ENCODE results near the gene JADE2.
"Not testable (repeated sequence)": the region's sequence is repeated elsewhere in the genome, so short reads cannot be mapped to it uniquely, and the experiment has no call there.

JADE2 gene

DNA sequence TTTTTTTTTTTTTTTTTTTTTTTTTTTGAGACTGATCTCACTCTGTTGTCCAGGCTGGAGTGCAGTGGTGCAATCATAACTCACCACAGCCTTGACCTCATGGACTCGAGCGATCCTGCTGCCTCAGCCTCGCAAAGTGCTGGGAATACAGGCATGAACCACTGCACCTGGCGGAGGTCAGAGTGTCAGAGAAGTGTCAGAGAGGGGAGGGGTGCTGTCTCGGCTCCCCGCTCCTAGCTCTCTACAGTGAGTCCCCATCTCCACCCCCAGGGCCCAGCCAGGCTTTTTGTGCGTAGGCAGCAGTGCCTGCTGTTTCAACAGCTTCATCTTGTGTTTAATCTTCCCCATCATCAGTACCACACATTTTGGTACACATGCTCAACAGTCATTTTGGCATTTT is 68.9 kb downstream of the JADE2 start:
- TF ChIP-seq, protein P1, sequence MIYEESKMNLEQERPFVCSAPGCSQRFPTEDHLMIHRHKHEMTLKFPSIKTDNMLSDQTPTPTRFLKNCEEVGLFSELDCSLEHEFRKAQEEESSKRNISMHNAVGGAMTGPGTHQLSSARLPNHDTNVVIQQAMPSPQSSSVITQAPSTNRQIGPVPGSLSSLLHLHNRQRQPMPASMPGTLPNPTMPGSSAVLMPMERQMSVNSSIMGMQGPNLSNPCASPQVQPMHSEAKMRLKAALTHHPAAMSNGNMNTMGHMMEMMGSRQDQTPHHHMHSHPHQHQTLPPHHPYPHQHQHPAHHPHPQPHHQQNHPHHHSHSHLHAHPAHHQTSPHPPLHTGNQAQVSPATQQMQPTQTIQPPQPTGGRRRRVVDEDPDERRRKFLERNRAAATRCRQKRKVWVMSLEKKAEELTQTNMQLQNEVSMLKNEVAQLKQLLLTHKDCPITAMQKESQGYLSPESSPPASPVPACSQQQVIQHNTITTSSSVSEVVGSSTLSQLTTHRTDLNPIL (CRISPR knock-in tag; IDR thresholded peaks at IDR 0.05; ENCODE audit: low read depth) = no peak
- TF ChIP-seq CSDC2 (CRISPR knock-in tag; IDR thresholded peaks at IDR 0.05) = no peak
- ATAC-seq = no peak

DNA sequence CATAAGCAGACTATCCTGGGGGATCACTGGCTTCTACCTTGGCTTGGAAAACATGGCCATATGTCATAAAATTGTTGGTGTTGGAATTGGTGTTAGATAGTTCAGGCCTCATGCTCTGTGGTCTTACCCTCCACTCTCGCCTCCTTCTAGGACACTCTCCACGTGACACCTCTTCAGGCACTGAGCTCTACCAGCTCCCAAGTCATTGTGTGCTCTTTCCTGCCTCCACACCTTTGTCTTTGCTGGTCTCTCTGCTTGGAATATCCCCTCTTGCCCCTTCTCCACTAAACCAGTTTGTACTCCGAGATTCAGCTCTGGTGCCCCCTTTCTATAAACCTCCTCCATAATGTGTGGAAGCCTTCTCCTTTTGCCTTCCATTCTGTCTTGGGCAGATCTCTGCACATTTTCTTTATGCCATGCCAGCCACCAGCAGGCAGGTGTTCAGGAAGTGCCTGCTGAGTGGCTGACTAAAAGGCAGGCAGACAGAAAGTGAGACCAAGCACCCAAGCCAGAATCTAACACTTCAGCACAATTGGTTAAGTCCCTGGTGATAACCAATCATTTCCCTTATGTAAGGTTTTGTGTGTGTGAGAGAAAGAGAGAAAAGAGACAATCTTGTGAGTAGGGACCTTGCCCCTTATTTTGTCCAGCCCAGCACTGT is 69.5 kb downstream of the JADE2 start:
- TF ChIP-seq ZNF70 (CRISPR knock-in tag; IDR thresholded peaks at IDR 0.05) (no peak), ZFP3 (CRISPR knock-in tag; IDR thresholded peaks at IDR 0.05) (no peak), ESRRG (CRISPR knock-in tag; IDR thresholded peaks at IDR 0.05) (no peak), OSR1 (CRISPR knock-in tag; IDR thresholded peaks at IDR 0.05) (no peak), ZC3H10 (CRISPR knock-in tag; IDR thresholded peaks at IDR 0.05) (no peak), ISL1 (CRISPR knock-in tag; IDR thresholded peaks at IDR 0.05) (no peak)
- TF ChIP-seq, protein P1 (CRISPR knock-in tag; IDR thresholded peaks at IDR 0.05; ENCODE audit: low read depth) = no peak
- TF ChIP-seq, protein P2, sequence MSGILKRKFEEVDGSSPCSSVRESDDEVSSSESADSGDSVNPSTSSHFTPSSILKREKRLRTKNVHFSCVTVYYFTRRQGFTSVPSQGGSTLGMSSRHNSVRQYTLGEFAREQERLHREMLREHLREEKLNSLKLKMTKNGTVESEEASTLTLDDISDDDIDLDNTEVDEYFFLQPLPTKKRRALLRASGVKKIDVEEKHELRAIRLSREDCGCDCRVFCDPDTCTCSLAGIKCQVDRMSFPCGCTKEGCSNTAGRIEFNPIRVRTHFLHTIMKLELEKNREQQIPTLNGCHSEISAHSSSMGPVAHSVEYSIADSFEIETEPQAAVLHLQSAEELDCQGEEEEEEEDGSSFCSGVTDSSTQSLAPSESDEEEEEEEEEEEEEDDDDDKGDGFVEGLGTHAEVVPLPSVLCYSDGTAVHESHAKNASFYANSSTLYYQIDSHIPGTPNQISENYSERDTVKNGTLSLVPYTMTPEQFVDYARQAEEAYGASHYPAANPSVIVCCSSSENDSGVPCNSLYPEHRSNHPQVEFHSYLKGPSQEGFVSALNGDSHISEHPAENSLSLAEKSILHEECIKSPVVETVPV (CRISPR knock-in tag; IDR thresholded peaks at IDR 0.05) = no peak
- ATAC-seq = no peak

DNA sequence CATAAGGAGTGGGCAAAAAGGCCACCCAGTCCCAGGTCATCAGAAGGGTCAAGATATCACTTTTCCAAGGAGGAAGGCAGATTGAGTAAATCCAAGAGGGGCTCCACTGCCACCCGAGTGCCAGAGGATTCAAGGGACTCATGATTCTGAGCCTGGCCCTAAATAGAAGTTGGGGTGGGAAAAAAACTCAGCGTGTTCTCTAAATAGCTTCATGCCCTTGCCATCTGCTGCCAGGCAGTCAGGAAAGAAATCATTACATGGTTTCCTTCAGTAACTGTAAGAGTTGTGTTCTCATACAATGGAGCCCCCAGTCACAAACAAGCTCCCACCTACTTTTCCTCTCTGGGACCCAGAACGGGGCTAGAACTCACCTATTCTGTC is 70.0 kb downstream of the JADE2 start:
- TF ChIP-seq, protein P3, sequence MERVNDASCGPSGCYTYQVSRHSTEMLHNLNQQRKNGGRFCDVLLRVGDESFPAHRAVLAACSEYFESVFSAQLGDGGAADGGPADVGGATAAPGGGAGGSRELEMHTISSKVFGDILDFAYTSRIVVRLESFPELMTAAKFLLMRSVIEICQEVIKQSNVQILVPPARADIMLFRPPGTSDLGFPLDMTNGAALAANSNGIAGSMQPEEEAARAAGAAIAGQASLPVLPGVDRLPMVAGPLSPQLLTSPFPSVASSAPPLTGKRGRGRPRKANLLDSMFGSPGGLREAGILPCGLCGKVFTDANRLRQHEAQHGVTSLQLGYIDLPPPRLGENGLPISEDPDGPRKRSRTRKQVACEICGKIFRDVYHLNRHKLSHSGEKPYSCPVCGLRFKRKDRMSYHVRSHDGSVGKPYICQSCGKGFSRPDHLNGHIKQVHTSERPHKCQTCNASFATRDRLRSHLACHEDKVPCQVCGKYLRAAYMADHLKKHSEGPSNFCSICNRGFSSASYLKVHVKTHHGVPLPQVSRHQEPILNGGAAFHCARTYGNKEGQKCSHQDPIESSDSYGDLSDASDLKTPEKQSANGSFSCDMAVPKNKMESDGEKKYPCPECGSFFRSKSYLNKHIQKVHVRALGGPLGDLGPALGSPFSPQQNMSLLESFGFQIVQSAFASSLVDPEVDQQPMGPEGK (CRISPR knock-in tag; IDR thresholded peaks at IDR 0.05; ENCODE audit: borderline replicate concordance) = no peak
- TF ChIP-seq BACH2 (CRISPR knock-in tag; IDR thresholded peaks at IDR 0.05; ENCODE audit: borderline replicate concordance) (no peak), ZFP3 (CRISPR knock-in tag; IDR thresholded peaks at IDR 0.05) (no peak), RARB (CRISPR knock-in tag; IDR thresholded peaks at IDR 0.05) (no peak), ZFP30 (CRISPR knock-in tag; IDR thresholded peaks at IDR 0.05) (no peak), ESRRG (CRISPR knock-in tag; IDR thresholded peaks at IDR 0.05) (no peak), CSDC2 (CRISPR knock-in tag; IDR thresholded peaks at IDR 0.05) (no peak), TCF4 (CRISPR knock-in tag; IDR thresholded peaks at IDR 0.05; ENCODE audit: borderline replicate concordance) (no peak), GLIS3 (CRISPR knock-in tag; IDR thresholded peaks at IDR 0.05) (no peak), TOX (CRISPR knock-in tag; IDR thresholded peaks at IDR 0.05; ENCODE audit: borderline replicate concordance) (no peak), ZNF70 (CRISPR knock-in tag; IDR thresholded peaks at IDR 0.05) (no peak), OSR1 (CRISPR knock-in tag; IDR thresholded peaks at IDR 0.05) (no peak), ARNTL (CRISPR knock-in tag; IDR thresholded peaks at IDR 0.05; ENCODE audit: borderline replicate concordance, low read depth) (no peak), ZC3H10 (CRISPR knock-in tag; IDR thresholded peaks at IDR 0.05) (no peak)
- TF ChIP-seq, protein P2 (CRISPR knock-in tag; IDR thresholded peaks at IDR 0.05) = no peak
- TF ChIP-seq, protein P1 (CRISPR knock-in tag; IDR thresholded peaks at IDR 0.05; ENCODE audit: low read depth) = no peak
- no peak for ATAC-seq

DNA sequence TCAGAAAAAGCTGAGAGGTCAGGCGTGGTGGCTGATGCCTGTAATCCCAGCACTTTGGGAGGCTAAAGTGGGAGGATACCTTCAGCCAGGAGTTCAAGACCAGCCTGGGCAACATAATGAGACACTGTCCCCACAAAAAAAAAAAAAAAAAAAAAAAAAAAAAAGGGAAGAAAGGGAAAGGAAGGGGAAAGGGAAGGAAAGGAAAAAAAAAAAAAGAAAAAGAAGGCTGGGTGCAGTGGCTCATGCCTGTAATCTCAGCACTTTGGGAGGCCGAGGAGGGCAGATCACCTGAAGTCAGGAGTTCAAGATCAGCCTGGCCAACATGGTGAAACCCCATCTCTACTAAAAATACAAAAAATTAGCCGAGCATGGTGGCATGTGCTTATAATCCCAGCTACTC is 74.3 kb downstream of the JADE2 start:
- ATAC-seq = not testable (repeated sequence)

Data from SK-N-SH treated with all-trans-retinoic acid at 6 μM for 48 hours (cell line).